Measurements from ENCODE around the gene ECEL1.
"Not testable (repeated sequence)": the region's sequence is repeated elsewhere in the genome, so short reads cannot be mapped to it uniquely, and the experiment has no call there.

Gene ECEL1, protein sequence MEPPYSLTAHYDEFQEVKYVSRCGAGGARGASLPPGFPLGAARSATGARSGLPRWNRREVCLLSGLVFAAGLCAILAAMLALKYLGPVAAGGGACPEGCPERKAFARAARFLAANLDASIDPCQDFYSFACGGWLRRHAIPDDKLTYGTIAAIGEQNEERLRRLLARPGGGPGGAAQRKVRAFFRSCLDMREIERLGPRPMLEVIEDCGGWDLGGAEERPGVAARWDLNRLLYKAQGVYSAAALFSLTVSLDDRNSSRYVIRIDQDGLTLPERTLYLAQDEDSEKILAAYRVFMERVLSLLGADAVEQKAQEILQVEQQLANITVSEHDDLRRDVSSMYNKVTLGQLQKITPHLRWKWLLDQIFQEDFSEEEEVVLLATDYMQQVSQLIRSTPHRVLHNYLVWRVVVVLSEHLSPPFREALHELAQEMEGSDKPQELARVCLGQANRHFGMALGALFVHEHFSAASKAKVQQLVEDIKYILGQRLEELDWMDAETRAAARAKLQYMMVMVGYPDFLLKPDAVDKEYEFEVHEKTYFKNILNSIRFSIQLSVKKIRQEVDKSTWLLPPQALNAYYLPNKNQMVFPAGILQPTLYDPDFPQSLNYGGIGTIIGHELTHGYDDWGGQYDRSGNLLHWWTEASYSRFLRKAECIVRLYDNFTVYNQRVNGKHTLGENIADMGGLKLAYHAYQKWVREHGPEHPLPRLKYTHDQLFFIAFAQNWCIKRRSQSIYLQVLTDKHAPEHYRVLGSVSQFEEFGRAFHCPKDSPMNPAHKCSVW

DNA sequence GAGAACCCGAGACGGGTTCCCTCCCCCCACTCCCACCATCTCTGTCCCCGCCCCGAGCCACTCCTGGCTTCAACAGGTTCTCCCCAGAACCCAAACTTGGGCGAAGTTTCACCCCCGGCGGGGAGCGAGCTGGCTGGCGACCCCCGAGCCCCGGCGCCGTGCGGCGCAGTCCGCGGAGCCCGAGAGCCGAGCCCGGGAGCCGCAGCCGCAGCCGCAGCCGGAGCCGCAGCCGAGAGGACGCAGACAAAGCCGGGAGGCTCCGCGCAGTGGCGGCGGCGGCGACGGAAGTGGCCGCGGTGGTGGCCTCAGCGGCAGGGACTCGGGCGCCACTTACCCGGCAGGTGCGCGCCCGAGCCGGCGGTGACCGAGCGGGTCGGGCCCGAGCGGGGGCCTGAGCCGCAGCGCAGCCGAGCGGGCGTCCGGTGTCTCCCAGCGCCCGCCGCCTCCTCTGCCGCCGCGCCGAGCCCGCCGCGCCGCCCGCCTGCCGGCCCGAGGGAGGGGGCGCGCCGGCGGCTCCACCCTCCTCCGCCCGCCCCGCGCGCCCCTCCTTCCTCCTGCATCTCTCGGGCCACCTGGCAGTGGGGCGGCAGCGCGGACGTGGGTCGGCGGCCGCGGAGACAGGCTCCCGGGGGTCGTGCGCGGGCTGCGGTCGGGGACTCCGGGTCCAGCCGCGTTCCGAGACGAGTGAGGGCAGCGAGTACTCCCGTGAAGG, at the start of gene ECEL1:
TSS of gene ECEL1 (minus strand) at position 450 of the 712 bp plus-strand sequence. CDS start 1,181 bp downstream, outside the sequence.
- H3K4me1 Mint-ChIP-seq: peaks cover 10 to 15% of the 10 kb centered on the region in 2 donors
- H3K36me3 Mint-ChIP-seq: no peaks in the 10 kb centered on the region
- H3K4me3 Mint-ChIP-seq: peak within 1 kb of the TSS; percentile 52 to 54
- peak within 1 kb of the TSS; percentile 75 for H3K27ac Mint-ChIP-seq
- no peaks in the 10 kb centered on the region for H3K9me3 Mint-ChIP-seq
- DNase-seq: no peak
- ATAC-seq (replicated peaks): peak in 1 of 2 donors; percentile 27
- H3K27me3 Mint-ChIP-seq: peaks cover 54 to 84% of the 10 kb centered on the region in 2 donors

GRCh38 chr2:232537079-232537478, 49.4 kb upstream of the ECEL1 start:
- Mint-ChIP-seq H3K4me3 (no peak overlapping the region), H3K36me3 (peaks cover 0 to 7% of the 10 kb centered on the region in 2 donors), H3K4me1 (peaks cover 18 to 26% of the 10 kb centered on the region in 2 donors), H3K27me3 (peaks cover 27 to 35% of the 10 kb centered on the region in 2 donors), H3K27ac (no peak overlapping the region), H3K9me3 (peaks cover 6 to 8% of the 10 kb centered on the region in 2 donors)
- peak in 1 of 2 donors; percentile 21 for ATAC-seq (replicated peaks)
- no peak for DNase-seq

DNA sequence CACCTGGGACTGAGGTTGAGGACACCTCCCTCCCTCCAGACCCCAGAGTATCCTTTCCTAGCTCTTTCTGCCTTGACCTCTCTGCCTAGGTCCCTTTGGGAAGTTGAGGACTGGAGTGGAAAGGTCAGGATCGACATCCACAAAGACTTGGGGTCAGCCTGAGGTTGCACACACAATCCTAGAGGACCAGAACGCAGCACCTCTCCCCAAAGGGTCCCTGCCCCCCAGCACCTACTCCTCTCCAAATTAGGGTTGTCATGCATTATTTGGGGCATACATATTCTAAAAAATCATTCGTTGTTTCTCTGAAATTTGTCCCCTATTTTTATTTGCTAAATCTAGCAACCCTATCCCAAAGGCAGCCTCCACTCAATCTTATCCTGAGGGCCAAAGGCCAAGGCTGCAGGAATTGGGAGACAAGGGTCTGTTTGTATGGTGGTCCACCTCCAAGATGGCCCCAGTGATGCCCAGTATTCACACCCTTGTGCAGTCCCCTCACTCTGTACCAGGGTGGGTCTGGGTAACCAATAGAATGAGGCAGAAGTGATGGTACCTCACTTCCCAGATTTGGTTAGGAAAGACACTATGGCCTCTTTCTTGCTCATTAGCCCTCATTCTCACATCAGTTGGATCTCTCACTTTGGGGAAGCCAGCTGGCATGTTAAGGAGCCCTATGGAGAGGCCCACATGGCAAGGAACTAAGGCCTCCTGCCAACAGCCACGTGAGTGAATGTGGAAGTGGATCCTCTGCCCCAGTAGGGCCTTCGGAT, 48.3 kb upstream of the ECEL1 start:
- ATAC-seq (replicated peaks): no peak
- H3K27ac Mint-ChIP-seq: no peak overlapping the region
- H3K36me3 Mint-ChIP-seq: peaks cover 0 to 7% of the 10 kb centered on the region in 2 donors
- DNase-seq: no peak
- peaks cover 14 to 18% of the 10 kb centered on the region in 2 donors for H3K4me1 Mint-ChIP-seq
- peaks cover 27 to 40% of the 10 kb centered on the region in 2 donors for H3K27me3 Mint-ChIP-seq
- H3K9me3 Mint-ChIP-seq: peaks cover 6 to 8% of the 10 kb centered on the region in 2 donors
- H3K4me3 Mint-ChIP-seq: no peak overlapping the region

DNA sequence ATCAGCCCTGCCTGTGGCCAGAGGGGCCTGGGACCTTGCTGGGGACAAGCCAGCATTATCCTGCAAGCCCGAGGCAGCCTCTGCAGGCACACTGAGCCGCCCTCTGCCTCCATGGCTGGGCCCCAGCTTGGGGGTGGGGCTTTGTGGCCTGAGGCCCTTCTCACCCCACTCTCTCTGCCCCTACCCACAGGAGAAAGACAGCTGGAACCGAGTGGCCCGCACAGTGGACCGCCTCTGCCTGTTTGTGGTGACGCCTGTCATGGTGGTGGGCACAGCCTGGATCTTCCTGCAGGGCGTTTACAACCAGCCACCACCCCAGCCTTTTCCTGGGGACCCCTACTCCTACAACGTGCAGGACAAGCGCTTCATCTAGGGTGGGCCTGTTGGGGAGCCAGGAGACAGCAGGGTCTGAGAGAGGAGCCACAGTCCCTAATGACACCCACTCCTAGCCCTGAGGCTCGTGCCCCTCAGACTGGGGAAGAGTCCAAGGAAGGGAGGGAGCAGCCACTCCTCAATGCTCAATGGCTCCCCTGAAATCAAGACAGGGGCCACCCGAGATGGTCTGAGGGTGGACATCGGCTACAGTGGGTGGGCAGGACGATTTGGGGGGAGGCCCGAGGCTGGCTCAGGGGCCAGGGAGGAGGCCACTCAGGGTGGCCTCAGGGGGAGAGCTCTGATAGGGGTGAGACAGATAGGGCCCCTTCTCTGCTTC, 47.5 kb upstream of the ECEL1 start:
- peaks cover 0 to 7% of the 10 kb centered on the region in 2 donors for H3K36me3 Mint-ChIP-seq
- H3K4me1 Mint-ChIP-seq: peaks cover 11 to 14% of the 10 kb centered on the region in 2 donors
- H3K4me3 Mint-ChIP-seq: no peak overlapping the region
- peaks cover 6 to 8% of the 10 kb centered on the region in 2 donors for H3K9me3 Mint-ChIP-seq
- H3K27ac Mint-ChIP-seq: no peak overlapping the region
- ATAC-seq (replicated peaks) (no peak), DNase-seq (no peak)
- H3K27me3 Mint-ChIP-seq: peaks cover 27 to 41% of the 10 kb centered on the region in 2 donors

DNA sequence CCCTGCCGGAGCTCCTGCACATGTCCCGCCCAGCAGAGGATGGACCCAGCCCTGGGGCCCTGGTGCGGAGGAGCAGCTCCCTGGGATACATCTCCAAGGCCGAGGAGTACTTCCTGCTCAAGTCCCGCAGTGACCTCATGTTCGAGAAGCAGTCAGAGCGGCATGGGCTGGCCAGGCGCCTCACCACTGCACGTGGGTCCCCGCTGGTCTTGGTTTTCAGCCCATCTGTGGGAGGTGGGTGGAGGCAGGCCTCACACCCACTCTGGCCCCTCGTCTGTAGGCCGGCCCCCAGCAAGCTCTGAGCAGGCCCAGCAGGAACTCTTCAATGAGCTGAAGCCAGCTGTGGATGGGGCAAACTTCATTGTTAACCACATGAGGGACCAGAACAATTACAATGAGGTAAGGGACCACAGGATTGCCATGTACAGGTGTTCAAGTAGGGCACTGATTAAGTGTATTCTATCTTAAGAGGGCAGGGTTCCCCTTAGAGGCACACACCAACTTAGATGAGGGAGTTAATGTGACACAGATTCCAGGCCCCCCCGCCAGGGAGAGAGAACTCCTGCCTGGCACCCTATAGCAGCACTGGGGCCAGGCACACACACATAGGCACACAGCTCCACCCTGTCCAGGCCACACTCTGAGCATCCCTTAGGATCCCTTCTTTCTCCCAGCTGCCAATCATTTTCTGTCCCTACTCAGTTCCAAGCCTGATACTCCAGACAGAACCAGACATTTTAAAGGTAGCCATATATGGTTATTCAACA, 46.5 kb upstream of the ECEL1 start:
- H3K4me1 Mint-ChIP-seq: peaks cover 9 to 11% of the 10 kb centered on the region in 2 donors
- H3K27me3 Mint-ChIP-seq: peaks cover 26 to 48% of the 10 kb centered on the region in 2 donors
- no peak for DNase-seq
- H3K36me3 Mint-ChIP-seq: peaks cover 0 to 7% of the 10 kb centered on the region in 2 donors
- no peak for ATAC-seq (replicated peaks)
- H3K27ac Mint-ChIP-seq: no peak overlapping the region
- peaks cover 6 to 8% of the 10 kb centered on the region in 2 donors for H3K9me3 Mint-ChIP-seq
- H3K4me3 Mint-ChIP-seq: no peak overlapping the region

GRCh38 chr2:232532821-232533220, 45.2 kb upstream of the ECEL1 start:
- H3K4me3 Mint-ChIP-seq; H3K27ac Mint-ChIP-seq; H3K36me3 Mint-ChIP-seq; H3K4me1 Mint-ChIP-seq; ATAC-seq (replicated peaks); H3K9me3 Mint-ChIP-seq; DNase-seq: not testable (repeated sequence)
- H3K27me3 Mint-ChIP-seq: peaks cover 27 to 50% of the 10 kb centered on the region in 2 donors

DNA sequence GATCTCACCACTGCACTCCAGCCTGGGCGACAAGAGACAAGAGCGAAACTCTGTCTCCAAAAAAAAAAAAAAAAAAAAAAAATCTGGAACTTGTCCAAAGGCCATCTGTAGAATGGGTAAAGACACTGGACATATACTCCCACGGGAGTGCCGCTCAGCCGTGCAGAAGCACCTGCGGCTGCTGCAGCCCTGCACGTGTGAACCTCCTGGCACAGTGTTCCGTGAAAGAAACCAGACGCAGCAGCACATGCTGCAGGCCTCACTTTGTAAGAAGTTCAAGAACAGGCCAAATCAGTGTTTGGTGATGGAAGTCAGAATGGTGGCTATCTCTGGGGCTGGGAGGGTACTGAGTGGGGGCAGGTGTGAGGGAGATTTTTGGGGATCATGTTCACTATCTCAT, 44.8 kb upstream of the ECEL1 start:
- Mint-ChIP-seq H3K27ac (no peak overlapping the region), H3K4me3 (no peak overlapping the region), H3K9me3 (peaks cover 6 to 8% of the 10 kb centered on the region in 2 donors), H3K4me1 (peaks cover 0 to 4% of the 10 kb centered on the region in 2 donors), H3K27me3 (peaks cover 27 to 52% of the 10 kb centered on the region in 2 donors), H3K36me3 (peaks cover 0 to 7% of the 10 kb centered on the region in 2 donors)
- DNase-seq (no peak), ATAC-seq (replicated peaks) (no peak)

GRCh38 chr2:232530626-232531260, 43.1 kb upstream of the ECEL1 start:
- Mint-ChIP-seq H3K4me1 (peaks cover 0 to 4% of the 10 kb centered on the region in 2 donors), H3K4me3 (no peak overlapping the region), H3K27ac (no peak overlapping the region), H3K27me3 (peaks cover 28 to 56% of the 10 kb centered on the region in 2 donors), H3K9me3 (peaks cover 0 to 1% of the 10 kb centered on the region in 2 donors), H3K36me3 (no peaks in the 10 kb centered on the region)
- ATAC-seq (replicated peaks) (no peak), DNase-seq (no peak)

DNA sequence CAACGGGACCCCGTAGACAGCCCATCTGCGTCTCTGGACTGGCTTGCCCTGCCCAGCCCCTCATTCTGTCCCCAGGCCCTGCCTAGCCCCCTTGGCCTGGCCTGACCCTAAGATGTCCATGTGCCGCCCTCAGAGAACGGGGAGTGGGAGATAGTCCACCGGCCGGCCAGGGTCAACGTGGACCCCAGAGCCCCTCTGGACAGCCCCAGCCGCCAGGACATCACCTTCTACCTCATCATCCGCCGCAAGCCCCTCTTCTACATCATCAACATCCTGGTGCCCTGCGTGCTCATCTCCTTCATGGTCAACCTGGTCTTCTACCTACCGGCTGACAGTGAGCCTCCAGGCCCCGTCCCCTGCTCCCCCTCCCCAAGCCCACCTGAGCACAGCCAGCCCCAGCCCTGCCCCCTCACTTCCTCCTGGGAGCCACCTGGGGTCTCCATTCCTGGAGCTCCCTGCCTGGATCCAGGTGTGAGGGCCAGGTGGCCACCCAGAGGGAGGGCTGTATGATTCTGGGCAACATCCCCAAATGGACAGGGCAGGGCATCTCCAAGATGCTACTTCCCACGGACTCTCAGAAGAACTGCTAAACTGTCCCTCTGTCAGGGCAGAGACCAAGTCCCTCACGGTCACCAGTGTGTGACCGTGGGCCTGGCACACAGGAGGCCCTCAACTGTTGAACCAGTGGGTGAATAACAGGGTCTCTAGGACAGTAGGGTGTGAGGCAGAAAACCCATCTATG, 42.3 kb upstream of the ECEL1 start:
- Mint-ChIP-seq H3K36me3 (no peaks in the 10 kb centered on the region), H3K27ac (no peak overlapping the region), H3K9me3 (no peaks in the 10 kb centered on the region), H3K4me3 (no peak overlapping the region), H3K4me1 (peaks cover 0 to 4% of the 10 kb centered on the region in 2 donors), H3K27me3 (peaks cover 25 to 50% of the 10 kb centered on the region in 2 donors)
- ATAC-seq (replicated peaks): no peak
- DNase-seq: no peak

- Mint-ChIP-seq H3K36me3 (no peaks in the 10 kb centered on the region), H3K4me3 (no peak overlapping the region), H3K27me3 (peaks cover 33 to 59% of the 10 kb centered on the region in 2 donors), H3K27ac (peak overlapping the region; percentile 39), H3K9me3 (no peaks in the 10 kb centered on the region), H3K4me1 (peaks cover 8% of the 10 kb centered on the region in 2 donors)
- DNase-seq (no peak), ATAC-seq (replicated peaks) (no peak)
These were observed 41.3 kb upstream of the ECEL1 start for GRCh38 chr2:232528746-232529460.

GRCh38 chr2:232527905-232528470, 40.4 kb upstream of the ECEL1 start:
- Mint-ChIP-seq H3K4me1 (peaks cover 12 to 14% of the 10 kb centered on the region in 2 donors), H3K9me3 (no peaks in the 10 kb centered on the region), H3K36me3 (no peaks in the 10 kb centered on the region), H3K27ac (no peak overlapping the region), H3K27me3 (peaks cover 38 to 67% of the 10 kb centered on the region in 2 donors), H3K4me3 (no peak overlapping the region)
- DNase-seq (no peak), ATAC-seq (replicated peaks) (no peak)

Data from stimulated activated naive B cell treated with anti-CD40 and anti-IgM and Interleukin-4, amounts not matched to agents 10 μg/mL and 1 μg/mL and 100 μg/mL, for 72 hours (primary cell).